Liver (tissue), 3 donors: ENCODE data around the gene RNF144A.

Experiments
- CTCF ChIP-seq: fragments of 150-350 bp; IDR thresholded peaks from 2 replicates; pipeline ENCODE4 v1.5.1; 2017; ENCODE audit warnings: improper control_type of control experiment, low read depth, low read length; ENCODE audit not compliant: missing input control
- EGR1 ChIP-seq, 2 donors: IDR thresholded peaks; 2 replicates each; pipeline ENCODE4 v1.6.1; 2016 to 2018; ENCODE audit warnings: antibody characterized with exemption in 2 of 2, low read depth in 2 of 2
- donor health status: healthy.
- donor health status: healthy.

- TF ChIP-seq EGR1 (IDR thresholded peaks at IDR 0.05; ENCODE audit: low read depth in 2 of 2) (no peak), CTCF (no peak)
These were observed 128.7 kb downstream of the RNF144A start for GRCh38 chr2:7045601-7046590.
